RPMI7951 (cell line): ENCODE measurements around the gene C1QTNF6. TPM values are rescaled to one million over a fixed set of nuclear protein-coding genes. Genes with fewer than 3 reads are reported as not detected.
"Not testable (repeated sequence)": the region's sequence is repeated elsewhere in the genome, so short reads cannot be mapped to it uniquely, and the experiment has no call there.

Source experiments
- DNase-seq: peaks from one replicate; pipeline ENCODE4 v3.0.0-alpha.2; 2012; ENCODE audit warnings: low read depth
- total RNA-seq: library from RNA; depleted of rRNA; stranded (reverse); fragments of >200 nt; shearing (Covaris generic); gene quantifications from 2 replicates; pipeline ENCODE4 v1.2.3, GENCODE V29; 2014

The C1QTNF6 gene
- total RNA-seq, 1 experiment from 2014 or later, result 2.0 TPM

DNA sequence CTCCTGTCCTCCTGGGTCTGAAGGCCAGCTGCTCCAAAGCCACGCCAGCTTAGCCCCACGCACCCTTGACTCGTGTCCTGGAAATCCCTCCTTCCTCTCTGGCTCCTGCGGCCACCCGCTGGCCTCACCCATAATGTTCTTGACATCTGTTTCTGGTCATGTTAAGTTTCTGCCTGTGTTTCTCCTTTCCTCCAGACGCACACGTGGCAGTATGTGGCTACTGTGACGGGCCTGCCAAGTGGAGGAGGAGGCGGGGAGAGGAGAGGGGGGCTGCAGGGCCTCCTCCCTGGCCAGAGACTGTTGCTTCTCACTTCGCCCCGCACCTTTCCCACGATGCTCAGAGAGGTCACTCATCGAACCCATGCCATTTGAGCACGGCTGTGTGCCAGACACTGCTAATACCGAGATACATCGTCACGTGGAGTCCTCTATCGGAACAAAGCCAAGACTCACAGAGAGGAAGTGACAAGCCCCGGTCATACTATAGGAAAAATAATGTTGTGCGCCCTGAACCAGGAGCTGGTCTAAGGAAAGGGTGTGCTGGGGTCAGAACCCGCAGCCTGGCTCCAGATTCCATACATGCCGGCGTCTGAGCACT, 11.5 kb downstream of the C1QTNF6 start:
- DNase-seq, result no peak

DNA sequence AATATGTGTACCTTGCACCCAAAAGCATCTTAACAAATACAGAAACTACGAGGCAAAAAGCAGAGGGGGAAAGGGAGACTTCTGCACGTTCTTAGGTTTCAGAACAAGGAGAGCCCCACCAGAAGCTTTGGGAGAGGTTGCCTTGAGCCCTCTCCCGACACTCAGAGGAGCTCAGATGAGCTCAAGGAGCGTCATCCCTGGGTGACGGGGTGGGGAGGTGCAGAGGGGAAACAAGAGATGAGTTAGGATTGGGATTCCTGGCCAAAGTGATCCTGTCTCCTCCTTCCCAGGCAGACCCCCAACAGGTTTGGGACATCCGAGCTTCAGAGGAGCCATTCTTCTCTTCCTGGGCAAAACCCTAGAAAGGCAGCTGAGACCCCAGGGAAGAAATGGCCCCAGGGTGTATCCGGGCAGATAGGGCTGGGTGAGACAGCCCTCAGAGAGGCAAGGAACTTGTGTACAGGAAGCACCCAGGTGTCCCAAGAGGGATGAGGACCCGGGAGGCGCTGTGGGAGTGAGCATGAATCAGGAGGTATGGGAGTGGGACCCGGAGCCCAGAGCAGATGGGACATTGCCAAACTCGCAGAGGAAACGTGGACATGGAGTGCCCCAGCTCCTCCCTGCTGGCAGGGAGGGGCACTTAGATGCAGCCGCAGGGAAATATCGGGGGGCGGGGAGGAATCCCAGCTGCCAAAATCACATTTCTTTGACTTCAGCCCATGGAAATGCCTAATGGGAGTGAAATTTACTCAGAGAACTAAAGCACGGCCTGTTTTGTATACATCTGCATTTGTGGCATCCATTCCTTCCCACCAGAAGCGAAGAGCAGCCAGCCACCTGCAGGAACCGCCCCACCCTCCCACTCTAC, 12.4 kb downstream of the C1QTNF6 start:
- DNase-seq, result no peak

DNA sequence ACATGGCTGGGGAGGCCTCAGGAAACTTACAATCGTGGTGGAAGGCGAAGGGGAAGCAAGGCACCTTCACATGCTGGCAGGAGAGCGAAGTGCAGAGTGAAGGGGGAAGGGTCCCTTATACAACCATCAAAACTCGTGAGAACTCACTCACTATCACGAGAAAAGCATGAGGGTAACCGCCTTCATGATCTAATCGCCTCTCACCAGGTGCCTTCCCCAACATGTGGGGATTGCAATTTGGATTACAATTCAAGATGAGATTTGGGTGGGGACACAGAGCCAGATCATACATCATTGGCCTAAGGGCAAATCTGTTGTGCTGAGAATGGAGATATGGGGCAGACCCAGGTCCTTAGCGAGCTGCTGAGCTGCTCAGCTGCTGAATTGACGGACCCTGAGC, 13.1 kb downstream of the C1QTNF6 start:
- no peak for DNase-seq

DNA sequence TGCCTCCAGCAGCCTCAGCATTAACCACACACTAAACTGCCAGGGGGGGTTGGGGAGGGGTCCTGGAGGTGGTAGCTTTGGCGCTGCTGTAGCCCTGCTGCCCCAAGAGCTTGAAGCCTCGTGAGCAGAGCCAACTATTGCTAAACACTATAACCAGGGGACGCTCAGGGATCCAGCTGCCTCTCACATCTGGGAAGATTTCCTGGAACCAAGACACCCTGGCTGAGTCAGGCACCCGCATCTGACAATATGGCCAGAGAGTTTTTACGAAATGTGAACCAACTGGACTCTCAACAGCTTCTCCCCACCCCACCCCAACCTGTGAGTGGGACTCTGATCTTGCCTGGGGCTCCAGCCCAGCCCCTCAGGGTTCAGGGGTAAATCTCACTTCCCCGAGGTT, 14.3 kb downstream of the C1QTNF6 start:
- no peak for DNase-seq

DNA sequence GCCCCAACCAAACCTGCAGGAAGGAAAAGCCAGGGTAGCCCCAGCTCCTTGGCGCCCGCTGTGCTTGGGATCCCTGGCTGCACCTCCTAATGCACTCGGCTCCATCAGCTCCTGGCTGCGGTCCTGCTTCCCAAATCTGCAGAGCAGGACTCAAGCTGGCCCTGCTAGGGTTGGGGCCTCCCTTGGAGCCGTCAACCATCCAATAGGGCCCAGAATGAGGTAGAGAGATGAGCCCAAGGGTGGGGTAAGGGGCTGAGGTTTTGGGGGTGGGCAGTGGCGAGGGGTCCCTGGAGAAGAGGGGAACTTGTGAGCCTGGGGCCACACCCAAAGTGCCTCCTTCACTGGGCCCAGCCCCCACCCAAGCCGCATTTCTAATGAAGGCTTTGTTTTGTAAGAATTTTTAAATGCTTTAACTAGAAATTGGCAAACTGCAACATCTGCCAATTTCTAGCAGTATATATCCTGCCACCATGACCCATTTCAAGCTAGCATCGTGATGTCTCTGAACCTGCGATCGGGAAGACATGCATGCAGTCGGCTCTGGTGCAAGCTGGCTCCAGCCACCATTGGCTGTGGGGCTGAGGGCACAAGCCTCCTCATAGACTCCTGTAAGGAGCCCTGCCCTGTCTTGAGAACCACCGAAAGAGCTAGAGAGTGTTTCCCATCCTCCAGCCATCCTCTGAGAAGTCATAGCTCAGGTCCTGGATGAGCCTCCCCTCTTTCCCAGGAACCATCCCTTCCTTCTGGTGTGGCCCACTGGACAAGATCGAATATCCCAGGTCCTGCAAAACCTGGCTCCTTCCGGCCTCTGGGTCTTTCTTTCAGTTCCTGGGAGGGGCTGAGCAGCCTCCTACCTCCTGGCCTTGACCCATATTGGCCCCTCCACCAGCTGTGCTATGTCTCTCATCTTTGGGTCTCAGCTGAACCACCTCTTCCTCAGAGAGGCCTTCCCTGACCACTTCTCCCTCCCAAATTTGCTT, 15.5 kb downstream of the C1QTNF6 start:
- DNase-seq, result no peak

DNA sequence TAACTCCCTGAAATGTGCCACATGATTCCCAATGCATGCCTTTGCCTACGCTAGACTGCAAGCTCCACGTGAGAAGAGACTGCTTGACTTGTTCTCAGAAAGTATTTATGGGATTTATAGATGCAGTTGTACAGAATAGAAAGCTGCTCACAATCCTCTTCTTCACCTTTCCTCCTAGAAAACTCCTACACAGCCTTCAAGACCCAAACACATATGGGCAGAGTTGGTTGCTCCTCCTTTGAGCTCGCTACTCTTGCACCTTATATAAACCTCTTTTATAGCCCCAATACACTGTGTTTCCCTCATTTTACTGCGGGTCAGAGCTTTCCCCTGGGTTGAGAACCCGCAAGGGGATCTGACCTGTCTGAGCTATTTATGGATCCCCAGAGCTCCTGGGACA, 16.4 kb downstream of the C1QTNF6 start:
- no peak for DNase-seq

DNA sequence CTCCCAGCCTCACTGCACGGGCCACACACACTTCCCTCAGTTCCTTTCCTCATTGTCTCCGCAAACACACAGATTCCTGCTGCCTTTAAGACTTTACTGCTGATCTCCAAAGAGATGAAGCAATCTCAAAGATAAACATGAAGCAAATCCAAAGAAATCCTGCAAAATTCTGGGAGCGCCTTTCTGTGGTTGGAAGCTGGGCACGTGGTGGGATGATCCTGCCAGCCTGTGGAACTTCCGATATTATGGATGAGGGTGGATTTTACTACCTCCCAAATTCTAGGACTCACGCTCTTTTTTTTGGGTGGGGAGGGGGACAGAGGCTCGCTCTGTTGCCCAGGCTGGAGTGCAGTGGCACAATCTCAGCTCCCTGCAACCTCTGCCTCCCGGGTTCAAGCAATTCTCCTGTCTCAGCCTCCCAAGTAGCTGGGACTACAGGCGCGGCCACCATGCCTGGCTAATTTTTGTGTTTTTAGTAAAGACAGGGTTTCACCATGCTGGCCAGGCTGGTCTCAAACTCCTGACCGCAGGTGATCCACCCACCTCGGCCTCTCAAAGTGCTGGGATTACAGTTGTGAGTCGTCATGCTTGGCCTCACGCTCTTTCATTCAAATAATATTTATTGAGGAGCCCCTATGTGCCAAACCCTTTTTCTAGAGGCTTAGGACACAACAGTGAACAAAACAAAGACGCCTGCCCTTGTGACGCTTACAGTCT, 17.2 kb downstream of the C1QTNF6 start:
- not testable (repeated sequence) for DNase-seq

DNA sequence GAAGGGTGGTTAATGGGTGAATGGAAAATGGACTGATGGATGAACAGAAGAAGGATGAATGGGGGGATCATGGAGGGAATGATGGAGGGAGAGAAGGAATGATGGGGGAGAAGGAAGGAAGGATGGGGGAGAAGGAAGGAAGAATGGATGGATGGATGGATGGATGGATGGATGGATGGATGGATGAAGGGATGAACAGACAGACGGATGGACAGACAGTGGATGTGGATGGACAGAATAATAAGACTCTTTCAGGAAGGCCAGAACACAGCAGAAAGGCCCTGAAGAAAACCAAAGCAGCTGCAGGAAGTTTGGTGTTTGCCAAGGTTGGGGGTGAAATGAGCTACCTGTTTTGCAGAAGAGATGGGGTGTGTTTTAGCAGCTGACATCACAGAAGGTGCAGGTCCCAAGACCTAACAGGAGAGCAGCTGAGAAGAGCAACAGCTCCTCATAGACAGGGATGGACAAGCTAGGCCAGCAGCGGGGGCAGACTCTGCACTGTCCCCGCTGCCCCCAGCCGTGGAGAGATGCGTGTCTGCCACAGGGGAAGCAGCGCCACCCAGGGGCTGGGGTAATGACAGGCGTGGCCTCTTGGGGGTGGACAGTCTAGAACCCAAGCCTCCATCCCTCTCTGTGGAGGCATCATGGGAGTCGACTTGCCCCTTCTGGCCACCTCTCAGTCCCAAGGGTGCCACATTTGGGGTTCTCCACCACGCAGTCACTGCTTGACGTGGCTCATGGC, 17.9 kb downstream of the C1QTNF6 start:
- DNase-seq, result no peak

DNA sequence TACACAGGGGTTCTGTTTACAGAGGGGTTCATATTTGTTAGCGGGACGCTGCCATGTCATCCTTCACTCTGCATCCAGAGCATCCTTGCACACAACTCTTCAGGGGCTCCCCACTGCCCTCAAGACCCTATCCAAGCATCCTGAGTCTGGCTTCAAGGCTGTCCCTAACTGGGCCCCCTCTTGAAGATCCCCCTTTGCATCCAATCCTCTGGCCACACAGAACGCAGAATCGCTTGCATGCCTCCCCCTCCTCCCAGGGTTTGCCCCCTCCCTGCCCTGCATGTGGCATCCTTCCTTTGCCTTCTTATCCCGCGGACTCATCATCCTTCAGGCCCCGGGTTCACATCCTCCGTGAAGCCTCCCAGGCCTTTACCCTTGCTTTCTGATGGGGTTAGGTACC, 18.6 kb downstream of the C1QTNF6 start:
- no peak for DNase-seq

DNA sequence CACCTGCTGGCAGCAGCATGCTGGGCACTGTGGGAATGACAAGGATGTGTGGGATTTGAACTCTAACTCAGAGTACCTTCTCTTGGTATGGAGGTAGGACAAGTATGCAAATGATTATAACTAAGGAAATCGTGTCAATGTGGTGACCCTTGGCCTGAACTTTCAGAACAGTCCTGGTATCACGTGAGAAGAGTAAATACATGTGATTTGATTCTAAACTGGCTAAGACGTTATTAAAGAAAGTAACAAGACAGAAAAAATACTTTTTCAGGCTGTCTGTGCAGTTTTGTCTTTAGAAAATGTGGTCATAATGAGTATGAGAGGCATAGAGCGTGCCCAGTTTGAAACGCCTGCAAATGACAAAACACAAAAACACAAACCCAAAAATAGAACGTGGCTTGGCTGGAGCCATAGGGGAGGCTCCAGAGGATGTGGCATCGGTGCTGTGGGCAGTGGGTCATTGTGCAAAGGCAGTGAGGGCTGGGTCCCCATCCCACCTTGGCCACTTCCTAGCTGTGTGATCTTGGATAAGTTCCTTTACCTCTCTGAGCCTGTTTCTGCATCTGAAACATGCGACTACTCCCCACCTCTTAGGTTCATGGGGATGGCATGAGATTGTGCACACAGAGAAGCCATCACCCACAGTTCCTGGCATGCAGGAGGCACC, 19.9 kb downstream of the C1QTNF6 start:
- DNase-seq, result no peak

DNA sequence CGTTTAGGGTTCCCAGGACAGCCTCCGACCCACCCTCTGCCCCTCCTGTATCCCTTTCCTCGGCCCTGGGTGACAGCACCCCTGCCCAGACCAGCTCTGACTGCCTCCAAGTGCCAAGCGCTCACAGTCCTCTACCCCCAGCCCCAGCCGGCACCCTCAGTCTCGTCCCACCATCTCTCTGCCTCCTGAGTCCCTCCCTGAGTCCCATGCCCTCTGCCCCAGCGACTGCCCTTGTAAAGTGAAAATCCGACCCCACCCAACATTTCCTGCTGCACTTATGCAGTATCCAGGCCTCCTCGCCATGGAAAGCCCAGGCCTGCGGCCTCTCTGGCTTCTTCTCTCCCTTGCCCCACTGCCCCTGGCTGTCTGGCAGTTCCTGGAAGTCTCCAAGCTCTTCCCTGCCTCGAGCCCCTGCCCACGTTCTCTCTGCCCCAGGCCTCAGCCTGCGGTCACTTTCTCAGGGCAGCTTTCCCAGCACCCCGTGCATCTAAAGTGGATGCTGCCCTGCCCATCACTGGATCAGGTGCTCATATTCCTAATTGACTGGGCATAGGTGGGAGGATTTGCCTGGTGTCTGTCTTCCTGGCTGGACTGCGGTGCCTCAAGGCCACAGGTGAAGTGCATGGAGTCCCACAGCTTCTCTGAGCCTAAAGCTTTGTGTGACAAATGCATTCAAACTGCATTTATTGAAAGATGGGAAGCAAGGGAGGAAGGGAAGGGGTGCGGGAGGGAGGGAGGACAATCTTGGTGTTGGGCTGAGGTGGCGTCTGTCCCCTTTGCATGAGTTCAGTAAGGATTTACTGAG, 20.7 kb downstream of the C1QTNF6 start:
- DNase-seq, result no peak

DNA sequence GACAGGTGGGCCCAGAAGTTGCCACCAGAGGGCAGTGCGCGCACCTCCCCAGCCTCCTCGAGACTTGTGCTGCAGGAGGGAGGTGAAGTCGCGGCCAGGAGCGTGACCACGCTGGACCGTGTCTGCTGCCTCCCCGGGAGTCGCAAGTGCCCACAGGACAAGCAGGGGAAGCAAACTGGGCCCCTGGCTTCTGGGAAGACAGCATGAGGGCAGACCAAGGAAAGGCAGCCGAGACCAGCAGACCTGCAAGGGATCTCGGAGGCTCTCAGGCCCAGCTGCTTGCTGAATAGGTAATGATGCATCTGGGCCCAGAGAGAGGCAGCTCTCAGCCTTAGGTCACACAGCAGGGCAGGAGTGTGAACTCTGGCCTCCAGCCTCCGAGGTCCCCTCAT, 21.4 kb downstream of the C1QTNF6 start:
- peak; percentile 59 for DNase-seq

DNA sequence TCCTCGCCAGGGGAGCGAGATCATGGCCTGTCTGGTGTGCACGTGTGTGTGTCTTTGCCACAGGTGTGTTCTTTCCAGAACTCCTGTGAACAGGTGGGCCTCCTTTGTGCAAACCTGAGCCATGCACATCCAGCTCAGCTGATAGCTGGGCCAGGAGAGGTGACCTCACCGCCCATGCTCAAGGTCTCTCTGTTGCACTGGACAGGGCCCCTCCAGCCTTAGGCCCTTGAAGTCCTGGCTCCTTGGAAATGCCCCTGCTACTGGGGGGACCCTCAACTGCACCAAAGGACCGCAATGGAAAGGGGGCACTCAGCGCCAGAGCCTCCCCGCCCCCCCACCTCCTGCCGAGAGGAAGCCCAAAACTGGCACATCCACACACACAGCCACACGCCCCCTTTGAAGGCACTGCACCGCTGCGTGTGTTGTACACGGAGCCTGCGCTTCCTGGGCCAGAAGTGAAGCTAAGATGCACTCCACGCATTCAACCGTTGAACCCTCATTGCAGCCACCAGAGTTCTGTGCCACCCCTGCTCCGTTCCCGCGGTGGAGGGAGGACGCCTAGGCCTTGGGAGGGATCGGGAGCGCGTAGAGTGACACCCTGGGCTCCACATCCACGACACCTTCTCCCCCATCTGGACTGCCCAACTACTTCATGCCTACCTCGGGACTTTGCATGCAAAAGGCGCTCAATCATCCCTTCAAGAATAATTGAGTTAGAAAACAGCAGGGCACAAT, 21.9 kb downstream of the C1QTNF6 start:
- DNase-seq, result no peak

DNA sequence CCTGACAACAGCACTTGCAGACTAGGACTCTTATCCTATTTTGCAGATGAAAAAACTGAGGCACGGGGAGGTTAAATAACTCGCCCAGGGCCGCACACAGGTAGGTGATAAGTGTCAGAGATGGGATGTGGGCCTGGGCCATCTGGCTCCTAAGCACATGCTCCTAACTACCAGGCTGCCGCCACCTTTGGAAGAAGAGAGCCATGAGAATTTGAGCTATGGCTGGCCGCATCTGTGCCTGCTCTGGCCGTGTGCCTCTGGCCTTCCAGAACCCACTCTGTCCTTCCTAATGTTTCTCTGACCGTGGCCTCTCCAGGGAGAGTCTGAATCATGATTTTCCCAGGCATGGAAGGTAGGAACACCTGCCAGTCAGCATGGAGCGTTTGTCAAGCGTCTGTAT, 23.0 kb downstream of the C1QTNF6 start:
- DNase-seq, result no peak

DNA sequence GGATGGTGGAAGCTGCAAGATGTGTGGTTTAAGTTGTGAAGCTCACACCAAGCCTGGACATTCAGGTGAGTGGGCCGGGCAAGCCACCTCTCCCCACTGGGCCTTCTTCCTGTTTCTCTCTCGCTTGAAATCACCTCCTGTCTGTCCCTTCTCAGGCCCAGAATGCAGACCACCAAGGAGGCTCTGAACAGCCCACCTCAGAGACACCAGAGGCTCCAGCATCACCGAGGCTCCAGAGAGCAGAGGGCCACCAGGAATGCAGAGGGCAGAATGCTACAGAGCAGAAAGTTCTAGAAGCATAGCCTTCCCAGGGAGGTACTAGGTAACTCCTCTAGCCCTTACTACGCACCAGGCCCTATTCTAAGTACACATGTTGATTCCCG, 23.6 kb downstream of the C1QTNF6 start:
- no peak for DNase-seq

DNA sequence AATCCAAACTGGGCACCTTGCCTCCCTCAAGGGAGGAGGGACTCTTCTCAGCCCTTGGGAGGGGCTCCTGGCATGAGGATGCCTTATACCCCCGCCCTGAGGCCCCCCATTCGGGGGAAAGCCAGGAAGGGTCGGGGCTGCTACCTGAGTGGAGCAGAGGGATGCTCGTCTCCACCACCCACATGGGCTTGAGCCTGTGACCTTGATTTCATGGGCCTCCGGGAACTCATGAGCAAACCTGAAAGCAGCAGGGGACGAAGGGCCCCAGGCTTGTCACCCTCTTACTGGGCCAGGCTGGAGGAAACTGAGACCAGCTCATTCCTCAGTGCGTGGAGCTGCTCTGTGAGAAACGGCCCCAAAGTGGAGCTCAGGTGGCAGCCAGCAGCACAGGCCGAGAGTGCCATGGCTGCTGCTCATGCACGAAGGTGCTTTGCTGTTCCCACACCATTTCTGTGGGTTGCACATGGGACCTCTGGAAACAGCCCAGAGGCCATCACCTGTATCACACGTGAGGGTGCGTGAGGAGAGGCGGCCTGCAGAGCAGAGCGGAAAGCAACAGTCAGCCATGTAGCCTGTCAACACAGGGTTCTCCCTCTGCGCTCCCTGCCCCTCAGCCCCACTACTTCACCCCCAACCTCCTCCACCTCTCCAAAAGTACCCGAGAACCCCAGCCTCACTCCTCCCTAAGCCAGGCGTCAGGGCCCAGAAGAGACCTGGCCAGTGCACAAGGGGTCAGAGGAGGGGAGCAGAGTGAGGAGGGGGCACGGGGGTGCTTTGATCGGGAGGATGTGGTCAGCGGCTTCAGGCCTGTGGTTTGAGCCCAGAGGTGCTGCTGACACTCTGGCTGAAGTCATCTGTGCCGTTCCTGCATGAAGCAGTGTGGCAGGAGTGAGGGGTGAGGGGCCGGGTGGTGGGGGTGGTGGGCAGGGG, 24.2 kb downstream of the C1QTNF6 start:
- DNase-seq, result no peak

DNA sequence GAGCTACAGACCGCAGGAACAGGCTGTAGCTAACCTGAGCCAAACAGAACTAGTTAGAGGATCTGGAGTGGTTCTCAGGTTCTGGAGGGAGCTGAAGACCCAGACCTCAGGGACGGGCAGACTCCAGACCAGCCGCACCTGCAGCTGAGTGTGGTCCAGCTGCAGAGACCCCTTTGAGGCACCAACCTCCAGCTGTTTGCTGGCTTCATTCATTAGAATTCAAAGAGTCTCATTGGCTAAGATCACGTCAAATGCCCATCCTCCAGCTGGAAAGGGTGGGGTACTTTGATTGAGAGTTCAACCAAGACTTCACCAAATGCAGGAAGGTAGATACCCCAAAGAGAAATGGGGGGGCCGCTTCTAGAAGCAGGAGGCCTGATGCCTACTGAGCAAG, 25.0 kb downstream of the C1QTNF6 start:
- DNase-seq, result no peak
